GM19240 (cell line): Measurements from ENCODE around the gene STON2.
"Not testable (repeated sequence)": the region's sequence is repeated elsewhere in the genome, so short reads cannot be mapped to it uniquely, and the experiment has no call there.

ENCODE experiments used
- DNase-seq: peaks from one replicate; pipeline ENCODE4 v3.0.0; 2011; ENCODE audit warnings: low spot score; ENCODE audit not compliant: insufficient read length

The STON2 gene

DNA sequence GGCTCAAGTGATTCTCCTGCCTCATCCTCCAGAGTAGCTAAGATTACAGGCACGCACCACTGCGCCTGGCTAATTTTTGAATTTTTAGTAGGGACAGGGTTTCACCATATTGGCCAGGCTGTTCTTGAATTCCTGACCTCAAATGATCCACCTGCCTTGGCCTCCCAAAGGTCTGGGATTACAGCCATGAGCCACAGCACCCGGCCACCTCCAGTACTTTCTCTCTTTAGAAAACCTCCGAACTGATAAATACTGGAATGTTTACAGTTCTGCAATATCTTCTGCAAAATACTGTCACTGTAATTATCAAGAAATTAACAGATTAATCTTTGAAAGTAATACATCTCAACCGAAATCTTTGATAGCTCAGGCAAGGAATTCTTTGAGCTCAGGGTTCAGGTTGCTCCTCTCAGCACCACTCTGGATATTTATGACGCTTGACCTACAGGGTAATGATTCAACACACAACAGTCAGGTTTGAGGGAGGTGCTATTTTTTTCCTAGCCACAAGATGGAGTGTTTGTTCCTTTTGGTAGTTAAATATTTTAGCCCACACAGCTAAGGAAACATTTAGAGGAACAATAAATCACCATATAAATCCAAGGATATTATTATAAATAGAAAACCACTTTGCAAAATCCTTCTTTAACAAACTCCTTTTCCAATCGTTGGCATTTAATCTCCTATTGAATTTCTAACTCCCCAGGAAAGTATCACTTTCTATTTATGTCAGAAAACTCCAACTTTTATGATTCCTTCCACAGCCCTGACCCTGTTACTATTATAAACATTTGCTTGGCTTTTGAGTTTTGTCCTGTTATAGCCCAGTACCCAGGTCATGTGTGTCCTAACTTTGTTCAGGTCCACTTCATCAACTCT, 130.8 kb downstream of the STON2 start:
- DNase-seq: peak; percentile 21

DNA sequence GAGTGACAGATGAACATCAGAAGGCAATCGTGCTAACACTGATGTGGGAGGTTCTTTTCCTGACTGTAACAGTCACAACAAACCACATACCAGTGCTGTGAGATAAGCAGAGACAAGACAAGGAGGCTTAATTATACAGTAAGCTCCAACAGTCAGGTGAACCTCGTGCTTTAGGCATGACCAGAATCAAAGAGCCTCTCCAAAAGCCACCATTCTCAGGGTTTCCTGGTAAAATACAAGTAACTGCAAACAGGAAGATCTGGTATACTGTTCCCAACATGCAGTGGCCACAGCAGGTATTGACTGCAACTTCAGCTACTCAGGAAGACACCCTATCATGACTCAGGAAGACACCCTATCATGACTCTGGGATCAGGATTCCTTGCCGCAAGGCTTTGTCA, 132.1 kb downstream of the STON2 start:
- DNase-seq: no peak

DNA sequence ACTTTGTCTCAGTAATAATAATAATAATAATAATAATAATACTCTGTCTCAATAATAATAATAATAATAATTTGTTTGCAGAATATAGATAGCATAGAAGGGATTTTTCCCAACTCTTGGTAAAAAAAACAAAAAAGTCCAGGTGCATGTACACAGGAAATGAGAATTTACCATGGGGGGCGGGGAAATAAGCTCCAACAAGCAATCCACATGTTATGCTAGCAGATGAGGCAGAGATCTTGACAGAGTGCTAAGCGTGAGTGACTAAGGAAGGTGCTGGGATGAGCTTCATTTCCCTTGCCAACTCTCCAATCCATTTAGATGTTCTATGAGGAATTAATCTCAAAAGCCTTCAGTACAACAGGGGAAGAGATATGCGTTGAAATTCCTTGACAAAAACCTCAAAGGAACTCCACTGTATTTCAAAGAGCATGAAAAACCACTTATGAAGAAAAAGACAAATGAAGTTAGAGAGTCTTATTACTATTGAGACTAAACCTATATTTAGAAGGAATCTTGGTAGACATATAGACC, 134.4 kb downstream of the STON2 start:
- DNase-seq: no peak

DNA sequence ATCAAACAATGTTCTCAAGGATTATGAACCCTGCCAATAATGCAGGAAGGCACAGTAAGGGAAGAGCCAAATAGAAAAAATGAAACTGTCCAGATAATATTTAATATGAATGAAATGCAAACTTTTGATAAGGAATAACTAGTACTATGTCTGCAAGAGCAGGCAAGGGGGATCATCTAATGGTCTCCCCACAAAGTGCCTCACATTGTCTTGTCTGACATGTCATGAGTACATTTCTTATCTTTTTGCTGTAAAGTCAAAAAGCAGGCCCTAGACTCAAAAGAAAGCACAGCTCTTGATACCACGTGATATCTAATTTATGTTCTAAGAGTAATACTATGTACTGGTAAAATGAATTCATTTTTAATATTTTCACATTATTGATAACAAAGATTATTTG, 135.5 kb downstream of the STON2 start:
- DNase-seq: no peak

DNA sequence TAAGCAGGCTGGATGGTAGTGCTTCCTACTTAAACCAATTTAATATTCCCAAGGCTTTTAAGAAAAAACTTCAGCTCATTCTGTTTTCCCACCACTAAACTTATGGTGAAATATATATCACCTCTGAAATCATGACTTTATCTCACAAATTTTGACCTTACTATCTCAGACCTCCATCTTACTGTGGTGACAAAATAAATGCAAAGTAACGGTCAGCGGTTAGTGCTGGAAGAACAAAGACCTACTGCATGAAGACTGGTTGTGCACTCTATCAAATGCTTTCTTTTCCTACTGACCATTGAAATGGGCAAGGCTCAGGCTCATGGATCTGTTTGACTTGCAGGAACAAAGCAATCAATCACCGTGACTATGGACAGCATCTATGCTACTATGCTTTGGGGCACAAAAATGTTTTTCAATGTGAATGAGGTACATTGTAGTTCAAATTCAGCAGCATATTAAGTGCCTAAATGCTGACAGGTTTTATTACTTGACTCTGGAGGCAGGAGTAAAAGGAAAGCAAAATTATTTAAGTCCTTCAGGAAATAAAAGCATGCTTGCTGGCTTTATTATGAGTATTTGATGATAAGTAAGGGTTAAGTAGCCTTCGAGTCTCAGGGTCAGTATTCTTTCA, 136.2 kb downstream of the STON2 start:
- no peak for DNase-seq

DNA sequence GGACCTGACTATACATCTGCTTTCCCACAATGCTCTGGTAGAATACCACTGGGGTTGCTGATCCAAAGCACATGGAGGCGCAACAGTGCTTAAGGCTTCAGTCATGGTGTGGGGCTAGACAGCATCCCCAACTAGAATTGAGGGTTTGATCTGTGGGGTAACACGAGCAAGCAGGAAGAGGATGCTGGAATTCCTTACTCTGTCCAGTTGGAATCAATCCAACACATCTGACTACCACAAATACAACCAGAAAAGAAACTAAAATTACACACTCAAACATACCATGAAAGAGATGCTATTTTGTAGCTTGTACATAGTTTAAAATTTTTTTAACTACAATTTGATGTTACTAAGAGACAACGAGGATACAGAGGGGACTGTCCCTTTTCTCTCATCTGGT, 138.9 kb downstream of the STON2 start:
- DNase-seq: no peak

DNA sequence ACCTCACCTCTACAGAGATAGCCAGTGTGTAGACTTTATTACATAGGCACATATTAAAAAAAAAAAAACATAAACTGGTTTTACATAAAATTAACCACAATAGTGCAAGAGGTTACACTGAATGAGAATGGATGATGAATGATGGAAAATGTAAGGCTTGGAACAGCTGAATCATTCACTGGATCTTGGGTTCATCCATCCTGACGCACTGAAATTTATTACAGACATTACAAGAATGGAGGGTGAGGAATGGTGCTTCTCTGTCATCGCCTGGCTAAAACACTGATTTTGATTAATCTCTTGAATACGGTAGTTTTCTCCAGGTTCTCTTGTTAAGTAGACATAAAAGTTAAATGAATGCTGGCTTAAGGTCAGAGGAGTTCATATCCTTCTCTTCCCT, 139.4 kb downstream of the STON2 start:
- no peak for DNase-seq

DNA sequence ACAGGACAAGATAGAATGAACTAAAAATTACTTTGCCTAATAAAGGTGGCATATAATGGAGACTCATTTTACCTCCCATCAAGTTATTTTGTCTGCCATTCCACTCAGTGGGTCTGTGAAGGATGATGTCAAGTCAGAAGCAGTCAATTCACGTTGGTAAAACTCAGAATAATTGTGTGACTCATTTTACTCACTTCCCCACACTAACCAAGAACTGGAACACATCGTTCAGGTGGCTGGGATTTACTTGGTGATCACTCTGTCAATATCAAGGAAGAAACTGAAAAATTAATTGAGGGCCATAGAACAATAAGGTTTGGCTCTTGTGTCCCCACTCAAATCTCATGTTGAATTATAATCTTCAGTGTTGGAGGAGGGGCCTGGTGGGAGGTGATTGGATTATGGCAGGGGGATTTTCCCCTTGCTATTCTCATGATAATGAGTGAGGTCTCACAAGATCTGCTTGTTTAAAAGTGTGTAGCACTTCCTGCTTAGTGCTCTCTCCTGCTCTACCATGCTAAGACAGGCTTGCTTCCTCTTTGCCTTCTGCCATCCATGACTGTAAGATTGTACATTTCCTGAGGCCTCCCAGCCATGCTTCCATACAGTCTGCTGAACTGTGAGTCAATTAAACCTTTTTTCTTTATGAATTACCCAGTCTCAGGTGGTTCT, 143.7 kb downstream of the STON2 start:
- DNase-seq: no peak

DNA sequence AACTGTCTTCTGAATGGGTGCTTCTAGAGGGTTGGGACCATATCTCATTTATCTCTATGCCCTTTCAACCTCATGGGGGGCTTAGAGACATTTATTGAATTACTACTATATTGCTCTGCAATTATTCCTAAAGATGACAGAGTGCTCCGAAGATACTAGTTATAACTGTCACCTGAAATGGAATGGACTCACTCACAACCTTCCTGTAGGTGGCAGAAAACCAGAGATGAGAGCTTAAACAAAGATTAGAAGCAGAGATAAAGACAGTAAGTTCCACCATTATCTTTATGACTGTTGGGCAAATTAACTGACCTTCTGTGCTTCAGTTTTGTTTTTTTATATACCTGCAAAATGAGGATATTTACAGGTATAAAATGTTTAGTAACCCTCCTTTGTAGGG, 147.8 kb downstream of the STON2 start:
- DNase-seq: no peak

DNA sequence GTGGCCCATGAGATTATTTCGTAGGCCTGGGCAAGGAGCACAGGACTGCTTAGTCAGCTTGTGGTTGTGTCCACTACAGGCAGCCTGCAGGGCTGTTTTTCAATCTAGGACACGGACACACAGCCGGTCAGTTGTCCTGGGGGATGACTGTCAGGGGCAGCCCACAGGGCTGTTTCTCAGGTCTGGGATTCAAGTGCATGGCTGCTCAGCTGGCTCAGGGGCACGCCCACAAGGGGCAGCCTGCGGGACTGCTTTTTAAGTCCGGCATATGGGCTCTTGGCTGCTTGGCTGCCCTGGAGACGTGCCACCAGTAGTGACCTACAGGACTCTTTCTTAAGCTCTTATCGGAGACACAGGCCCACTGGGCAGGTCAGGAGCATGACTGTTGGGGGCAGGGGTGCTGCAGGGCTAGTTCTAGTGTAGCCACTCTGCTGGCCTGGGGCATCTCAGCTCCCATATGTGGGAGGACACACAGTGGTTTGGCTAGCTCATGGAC, 152.8 kb downstream of the STON2 start:
- no peak for DNase-seq

DNA sequence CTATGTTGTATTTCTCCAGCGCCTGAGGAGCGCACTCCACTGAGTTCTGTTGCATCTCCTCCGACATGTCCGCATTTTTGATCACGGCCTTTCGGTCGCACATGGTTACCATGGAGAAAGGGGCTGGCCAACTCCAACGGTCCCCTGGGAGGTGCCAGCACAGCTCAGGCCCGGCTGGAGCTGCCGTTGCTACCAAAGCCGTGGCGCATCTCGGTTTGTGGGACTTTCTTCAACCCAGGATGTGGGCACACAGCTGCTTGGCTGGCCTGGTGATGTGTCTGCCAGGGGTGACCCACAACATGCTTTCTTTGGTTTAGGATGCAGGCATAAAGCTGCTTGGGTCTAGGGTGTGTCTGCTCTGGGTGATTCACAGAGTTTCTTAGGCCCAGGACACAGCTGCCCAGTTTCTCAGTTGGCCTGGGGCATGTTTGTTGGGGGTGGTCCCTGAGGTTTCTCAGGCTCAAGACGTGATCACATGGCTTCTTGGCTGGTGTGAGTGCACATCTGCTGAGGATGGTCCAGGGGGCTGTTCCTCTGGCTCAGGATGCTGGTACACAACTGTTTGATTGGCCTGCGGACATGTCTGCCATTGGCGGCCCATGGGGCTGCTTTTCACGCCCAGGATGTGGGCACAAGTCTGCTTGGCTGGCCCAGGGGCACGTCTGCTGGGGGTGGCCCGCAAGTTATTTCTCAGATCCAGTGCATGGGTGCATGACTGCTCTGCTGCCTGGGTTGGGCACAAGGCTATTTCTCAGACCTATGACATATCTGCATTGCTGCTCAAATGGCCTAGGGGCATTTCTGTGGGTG, 153.5 kb downstream of the STON2 start:
- no peak for DNase-seq

DNA sequence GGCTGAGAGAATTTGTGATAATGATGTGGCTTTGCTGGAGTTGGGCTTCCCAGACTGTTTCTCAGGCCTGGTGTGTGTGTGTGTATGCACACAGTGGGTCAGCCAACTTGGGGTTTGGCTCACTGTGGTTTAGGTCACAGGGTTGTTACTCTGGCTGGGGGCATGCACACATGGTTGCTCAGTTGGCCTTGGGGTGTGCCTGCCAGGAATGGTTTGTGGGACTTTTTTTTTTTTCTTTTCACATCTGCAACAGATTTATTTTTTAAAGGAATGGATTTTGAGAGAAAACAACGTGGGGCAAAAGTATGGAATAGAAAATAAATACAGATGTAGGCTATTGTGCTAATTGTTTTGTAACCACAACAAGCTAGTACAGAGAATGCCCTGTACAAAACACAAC, 154.4 kb downstream of the STON2 start:
- no peak for DNase-seq

DNA sequence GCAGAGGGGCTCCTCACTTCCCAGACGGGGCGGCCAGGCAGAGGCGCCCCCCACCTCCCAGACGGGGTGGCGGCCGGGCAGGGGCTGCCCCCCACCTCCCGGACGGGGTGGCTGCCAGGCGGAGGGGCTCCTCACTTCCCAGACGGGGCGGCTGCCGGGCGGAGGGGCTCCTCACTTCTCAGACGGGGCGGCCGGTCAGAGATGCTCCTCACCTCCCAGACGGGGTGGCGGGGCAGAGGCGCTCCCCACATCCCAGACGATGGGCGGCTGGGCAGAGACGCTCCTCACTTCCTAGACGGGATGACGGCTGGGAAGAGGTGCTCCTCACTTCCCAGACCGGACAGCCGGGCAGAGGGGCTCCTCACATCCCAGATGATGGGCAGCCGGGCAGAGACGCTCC, 155.7 kb downstream of the STON2 start:
- DNase-seq: not testable (repeated sequence)

DNA sequence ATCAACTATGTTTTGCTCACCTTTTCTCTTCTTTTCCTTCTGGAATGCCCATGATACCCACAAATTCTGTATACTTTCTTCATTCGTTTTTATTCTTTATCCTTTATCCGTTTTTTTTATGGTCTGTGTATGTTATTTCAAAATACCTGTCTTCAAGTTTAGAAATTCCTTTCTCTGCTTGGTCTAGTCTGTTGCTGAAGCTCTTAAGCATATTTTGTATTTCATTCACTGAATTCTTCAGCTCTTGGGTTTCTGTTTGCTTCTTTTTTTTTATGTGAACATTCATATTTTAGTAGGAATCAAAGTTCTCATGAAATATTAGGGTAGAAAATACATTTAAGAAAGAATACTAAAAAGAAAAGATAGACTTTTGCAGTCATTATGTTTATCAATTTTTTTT, 156.6 kb downstream of the STON2 start:
- DNase-seq: no peak

DNA sequence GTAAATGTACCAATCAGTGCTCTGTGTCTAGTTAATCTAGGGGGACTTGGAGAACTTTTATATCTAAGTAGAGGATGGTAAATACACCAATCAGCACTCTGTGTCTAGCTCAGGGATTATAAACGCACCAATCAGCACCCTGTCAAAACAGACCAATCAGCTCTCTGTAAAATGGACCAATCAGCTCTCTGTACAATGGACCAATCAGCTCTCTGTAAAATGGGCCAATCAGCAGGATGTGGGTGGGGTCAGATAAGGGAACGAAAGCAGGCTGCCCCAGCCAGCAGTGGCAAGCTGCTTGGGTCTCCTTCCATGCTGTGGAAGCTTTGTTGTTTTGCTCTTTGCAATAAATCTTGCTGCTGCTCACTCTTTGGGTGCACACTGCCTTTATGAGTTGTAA, 163.3 kb downstream of the STON2 start:
- not testable (repeated sequence) for DNase-seq

DNA sequence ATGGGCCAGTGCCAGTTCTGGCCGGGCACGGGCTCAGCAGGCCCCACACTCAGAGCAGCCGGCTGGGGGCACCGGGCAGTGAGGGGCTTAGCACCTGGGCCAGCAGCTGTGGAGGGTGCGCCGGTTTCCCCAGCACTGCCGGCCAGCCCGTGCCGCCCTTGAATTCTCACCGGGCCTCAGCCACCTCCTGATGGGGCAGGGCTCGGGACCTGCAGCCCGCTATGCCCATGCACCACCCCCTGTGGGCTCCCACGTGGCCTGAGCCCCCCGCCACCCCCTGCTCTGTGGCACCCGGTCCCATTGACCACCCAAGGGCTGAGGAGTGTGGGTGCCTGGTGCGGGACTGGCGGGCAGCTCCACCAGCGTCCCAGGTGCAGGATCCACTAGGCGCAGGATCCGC, 164.0 kb downstream of the STON2 start:
- DNase-seq: no peak

DNA sequence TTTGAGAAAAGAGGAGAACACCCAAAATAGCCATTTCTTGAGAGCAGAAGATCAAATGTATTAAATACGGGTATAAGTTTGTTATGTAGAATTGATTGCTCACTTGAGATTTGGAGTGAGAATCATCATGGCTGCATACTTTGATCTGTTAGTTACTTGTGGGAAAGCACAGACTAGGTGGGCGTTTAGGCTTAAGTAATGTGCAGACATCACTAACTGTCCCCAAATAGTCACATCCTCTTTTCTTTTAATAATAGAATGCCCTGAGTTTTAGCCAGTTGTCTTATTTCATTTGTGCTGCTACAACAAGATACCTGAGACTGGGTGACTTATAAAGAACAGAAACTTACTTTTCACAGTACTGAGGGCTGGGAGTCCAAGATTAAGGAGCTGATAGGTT, 165.0 kb downstream of the STON2 start:
- DNase-seq: no peak

DNA sequence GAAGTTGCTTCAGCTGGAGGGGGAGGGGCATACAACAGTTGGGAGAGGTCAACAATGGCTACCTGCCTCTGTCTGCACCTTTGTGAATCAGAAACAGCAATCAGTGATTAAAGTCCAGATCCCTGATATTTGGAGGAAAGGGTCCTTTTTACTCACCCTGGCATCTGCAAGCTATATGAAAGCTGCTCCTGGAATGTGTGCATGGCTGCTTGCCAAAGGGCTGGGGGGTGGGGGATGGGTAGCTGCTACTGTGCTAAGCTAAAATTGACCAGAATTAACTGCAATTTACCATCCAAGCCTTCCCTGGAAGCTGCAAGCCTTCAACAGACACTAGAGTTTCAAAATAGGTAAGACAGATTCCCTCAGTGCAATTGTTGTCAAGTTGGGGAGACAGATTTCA, 165.8 kb downstream of the STON2 start:
- no peak for DNase-seq

DNA sequence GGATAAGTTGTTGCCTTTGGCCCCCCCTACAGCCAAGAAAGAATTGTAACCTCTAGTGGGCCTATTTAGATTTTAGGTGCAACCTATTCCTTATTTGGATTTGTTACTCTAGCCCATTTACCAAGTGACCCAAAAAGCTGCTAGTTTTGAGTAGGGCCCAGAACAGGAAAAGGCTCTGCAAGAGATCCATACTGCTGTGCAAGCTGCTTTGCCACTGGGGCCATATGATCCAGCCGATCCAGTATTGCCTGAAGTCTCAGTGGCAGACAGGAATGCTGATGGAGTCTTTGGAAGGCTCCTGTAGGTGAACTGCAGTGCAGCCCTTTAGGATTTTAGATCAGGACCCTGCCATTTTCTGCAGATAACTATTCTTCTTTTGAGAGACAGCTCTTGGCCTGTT, 166.5 kb downstream of the STON2 start:
- DNase-seq: no peak

DNA sequence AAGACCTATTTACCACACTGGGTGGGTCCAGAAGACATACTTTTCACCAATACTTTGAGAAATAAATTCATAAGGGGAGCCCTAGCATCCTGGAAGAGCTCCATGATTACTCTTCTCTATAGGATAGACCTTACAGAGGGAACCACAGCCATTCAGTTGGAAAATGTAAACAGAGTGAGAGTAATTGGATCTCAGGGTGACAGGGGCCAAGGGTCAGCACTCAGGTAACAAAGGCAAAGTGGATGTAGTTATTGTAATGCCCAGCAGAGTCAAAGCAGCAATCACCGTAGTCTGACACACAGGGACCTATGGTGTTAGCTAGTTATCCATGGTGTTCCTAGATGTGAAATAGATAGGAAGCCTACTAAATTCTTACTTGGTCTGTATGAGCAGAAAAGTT, 168.6 kb downstream of the STON2 start:
- no peak for DNase-seq

DNA sequence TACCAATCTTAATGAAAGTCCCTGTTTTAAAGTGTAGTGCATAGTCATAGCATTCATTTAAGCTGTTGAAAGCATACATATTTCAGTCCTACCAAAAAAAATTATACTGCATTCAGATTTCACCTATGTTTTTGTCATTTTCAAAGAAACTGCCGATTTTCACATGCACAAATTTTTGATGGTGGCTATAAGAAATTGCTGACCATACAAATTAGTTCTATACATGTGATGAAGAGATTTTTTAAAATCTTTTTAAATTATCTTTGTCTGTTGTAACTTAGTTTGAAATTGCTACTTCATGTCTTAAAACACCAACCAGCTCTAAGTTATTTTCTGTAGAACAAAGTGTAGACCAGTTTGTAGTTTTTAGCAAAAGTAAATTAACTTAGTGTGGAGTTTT, 175.9 kb downstream of the STON2 start:
- no peak for DNase-seq
